ENCODE measurements around the gene PDCD11.
"Not testable (repeated sequence)": the region's sequence is repeated elsewhere in the genome, so short reads cannot be mapped to it uniquely, and the experiment has no call there.

PDCD11 gene

DNA sequence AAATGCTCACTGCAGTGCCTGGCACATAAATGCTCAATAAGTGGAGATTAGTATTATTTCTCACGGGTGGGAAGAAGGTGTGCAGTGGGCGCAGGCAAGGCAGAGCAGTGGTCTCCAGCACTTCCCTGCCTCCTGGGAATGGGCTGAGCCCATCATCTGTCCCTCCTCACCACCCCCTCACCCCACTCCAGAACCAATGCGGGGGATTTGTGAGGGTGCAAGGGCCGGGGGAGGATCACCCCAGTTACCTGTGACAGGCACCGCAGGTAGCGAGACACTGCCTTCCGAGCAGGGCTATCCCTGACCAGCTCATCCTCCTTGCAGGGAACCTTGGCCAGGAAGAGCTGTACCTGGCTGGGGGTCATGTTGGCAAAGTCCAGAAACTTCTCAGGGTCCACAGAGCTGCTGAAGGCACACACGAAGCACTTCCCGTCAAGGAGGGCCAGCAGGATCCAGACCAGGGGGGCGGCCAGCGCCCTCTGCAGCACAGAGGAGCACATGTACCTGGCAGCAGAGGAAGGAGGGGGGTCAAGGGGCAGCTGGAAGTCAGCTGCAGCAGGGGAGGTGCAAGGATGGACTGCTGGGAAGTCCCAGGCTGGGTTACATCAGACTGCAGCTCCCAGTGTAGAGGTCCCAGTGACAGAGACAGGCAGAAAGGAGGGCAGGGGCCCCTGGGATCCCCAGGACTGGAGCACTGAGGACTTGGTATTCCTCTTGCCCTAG lies 79.8 kb downstream of the PDCD11 start:
- DNase-seq (ENCODE audit: low read depth in 2 of 2) = no peak

DNA sequence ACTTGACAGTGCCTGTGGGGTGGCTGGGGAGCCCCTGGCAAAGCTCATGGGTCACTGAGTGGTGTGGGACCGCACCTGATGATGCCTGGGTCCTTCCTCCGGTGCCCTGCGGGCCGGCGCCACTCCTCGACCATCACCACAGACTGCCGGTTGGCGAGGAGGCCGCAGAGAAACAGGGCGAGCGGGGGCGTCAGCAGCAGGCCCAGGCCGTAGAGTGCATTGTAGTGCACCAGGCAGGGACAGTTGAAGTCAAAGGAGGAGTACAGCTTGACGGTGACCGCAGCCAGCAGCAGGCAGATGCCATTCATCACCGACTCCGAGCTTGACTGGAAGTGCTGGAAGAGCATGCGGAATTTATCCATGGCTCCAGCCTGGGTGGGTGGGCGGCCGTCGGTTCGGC lies 82.2 kb downstream of the PDCD11 start:
- DNase-seq (ENCODE audit: low read depth in 2 of 2) = no peak

DNA sequence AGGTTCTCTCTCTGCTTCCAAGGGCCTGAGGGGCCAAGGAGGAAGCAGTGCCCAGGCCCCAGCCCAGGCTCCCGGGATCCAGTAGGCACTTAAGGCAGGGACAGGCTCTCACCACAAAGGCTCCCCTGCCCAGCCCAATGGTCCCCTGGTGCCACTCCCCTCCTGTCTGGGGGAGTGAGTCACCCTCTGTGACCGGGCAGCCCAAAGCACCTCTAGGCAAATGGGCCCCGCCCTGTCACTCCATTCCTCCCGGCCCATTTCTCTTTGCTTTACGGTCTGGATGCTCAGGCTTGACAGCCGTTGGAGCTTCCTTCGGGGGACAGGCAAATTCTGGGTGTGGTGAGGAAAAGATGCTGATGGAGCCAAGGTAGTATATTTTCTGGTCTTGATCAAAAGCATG lies 82.7 kb downstream of the PDCD11 start, which contains the start of gene CALHM3:
TSS of gene CALHM3 (minus strand) at position 106 of the 400 bp plus-strand sequence. CDS start 208 bp downstream, outside the sequence.
- no peak for DNase-seq (ENCODE audit: low read depth in 2 of 2)

DNA sequence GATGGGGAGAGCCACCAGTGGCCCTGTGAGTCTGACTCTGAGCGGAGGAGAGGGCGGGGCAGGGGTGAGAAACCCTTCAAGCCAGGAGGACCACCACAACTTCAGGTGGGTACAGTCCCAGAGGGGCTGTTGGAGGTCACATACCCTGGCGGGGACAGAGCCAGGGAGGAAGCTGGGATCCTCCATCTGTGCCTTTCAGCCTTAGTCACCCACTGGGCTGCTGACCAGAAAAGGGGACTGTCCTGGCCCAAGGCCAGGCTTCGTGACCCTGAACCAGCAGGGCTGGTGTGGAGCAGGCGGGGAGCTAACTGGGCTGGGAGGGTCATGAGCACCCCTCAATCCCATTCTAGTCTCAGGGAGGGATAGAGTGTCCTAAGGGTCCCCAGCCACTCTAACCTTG lies 84.1 kb downstream of the PDCD11 start:
- DNase-seq (ENCODE audit: low read depth in 2 of 2) = no peak

DNA sequence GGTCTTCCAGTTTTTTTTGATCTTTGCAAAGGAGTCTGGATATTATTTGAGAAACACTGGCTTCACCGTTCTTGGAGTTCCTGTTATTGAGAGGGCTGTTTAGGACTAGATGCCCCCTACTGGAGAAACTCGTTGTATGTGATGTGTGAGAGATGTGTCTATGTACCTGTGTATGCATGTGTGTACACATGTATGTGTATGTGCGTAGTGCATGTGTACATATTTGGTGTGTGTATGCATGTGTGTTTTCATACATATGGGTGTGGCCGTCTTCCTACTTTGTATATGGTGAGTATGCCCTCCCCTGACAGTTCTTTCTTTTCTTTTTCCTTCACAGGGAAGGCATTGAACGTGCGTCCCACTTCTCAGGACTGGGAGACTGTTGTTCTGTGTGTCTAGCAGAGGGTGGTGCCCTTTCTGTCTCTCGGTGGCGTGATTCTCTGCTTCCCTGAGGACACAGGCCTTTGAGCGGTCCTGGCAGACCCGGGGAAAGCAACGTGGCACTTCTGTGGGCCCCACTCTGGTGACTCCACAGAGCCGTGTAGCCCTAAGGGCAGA lies 85.6 kb downstream of the PDCD11 start:
- no peak for DNase-seq (ENCODE audit: low read depth in 2 of 2)

DNA sequence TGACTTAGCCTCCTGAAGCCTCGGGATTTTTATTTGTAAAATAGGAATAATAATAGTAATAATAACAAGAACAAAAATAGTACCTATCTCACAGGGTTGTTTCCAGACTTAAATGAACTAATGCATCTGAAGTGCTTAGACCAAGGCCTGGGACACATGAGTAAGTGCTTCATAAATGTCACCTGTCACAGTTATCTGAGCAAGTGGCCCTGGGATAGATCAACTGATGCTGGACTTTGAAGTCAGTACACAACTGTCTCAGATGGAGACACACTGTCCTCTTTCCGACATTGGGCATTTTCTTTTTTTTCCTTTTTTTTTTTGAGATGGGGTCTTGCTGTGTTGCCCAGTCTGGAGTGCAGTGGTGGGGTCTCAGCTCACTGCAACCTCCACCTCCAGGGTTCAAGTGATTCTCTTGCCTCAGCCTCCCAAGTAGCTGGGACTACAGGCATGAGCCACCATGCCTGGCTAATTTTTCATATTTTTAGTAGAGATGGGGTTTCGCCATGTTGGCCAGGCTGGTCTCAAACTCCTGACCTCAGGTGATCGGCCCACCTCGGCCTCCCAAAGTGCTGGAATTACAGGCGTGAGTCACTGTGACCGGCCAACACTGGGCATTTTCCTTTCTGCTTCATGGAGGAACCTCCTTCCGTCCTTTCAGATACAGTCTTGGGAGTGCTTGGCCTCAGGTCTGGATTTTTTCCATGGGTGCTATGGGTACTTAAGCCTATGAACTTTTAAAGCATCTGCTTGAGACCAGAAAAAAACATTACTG lies 90.4 kb downstream of the PDCD11 start:
- DNase-seq (ENCODE audit: low read depth in 2 of 2) = not testable (repeated sequence)

DNA sequence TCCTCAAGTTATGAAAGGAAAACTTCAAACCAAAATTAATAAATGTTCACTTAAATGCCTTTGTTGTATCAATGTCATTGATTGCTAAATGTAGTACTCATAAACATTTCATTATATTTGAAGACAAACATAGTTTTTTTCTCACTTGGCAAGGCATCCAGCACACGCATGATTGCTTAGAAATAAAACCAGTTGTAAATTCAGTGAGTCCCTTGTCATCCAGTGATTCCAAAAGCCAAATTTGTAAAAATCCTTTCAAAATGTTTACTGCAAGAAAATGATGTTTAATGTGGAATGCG lies 90.9 kb downstream of the PDCD11 start:
- no peak for DNase-seq (ENCODE audit: low read depth in 2 of 2)

DNA sequence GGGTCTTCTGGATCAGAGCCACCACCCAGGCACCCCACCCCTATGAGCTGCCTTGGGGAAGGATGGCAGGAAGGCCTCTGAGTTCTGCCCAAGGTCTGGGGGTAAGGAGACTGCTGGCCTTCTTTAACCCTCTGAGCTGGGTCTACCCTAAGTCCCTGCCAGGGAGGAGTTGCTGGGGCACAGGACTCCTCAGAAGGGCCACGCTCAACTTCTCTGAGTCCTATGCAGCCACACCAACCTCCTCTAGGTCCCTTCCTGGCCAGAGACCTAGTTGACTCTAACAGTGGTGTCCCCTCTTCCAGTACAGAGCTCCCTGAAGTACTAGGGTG lies 94.5 kb downstream of the PDCD11 start:
- DNase-seq (ENCODE audit: low read depth in 2 of 2) = no peak

DNA sequence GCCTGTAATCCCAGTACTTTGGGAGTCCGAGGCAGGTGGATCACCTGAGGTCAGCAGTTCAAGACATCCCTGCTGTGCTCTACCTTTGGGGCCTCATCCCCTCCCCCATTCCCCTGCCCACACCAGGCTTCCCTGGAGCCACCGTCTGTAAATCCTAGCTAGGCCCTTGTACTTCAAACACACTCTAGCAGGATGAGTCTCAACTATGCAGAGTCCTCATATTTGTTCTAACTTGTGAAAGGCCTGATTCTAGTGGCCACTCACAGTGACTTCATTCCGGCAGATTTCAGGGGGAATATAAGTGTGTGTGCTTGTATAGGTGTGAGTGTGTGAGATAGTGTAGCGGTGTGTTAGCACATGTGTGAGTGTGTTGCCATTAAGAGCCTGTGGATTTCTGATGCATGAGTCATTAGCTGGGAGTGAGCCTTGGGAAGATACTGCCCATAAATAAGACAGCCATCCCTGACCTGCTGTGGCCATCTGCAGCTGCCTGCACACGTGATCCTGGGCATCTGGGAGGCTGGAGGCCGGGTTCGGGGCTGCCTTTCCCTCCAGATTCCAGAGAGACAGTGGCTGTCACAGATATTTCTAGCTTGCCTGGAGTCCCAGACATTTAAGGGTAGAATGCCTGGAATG lies 95.4 kb downstream of the PDCD11 start:
- no peak for DNase-seq (ENCODE audit: low read depth in 2 of 2)

DNA sequence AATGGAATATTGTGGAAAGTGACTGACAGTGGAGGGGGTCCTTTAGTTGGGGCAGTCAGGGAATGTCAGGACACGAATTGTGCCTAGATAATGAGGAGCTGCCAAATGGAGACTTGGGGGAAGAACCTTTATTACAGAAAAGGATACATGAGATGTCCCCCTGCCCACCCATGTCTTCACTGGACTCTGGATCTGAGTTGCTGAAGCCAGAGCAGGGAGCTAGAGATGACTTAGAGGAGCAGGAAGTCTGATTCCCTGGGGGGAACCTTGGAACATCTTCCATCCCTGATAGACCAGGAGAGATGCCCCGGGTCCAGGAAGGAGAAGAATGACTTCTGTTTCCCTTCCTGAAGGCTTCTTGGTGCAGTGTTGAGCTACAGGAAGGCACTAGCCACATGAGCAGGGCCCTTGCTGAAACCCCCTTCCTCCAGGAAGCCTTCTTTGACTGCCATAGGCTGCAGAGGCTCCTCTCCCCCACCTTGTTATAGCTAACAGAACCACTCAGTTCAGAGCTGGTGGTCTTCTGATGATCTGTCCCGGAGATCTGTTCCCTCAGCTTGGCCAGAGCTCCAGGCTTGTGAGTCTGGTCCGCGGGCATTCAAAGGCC lies 96.3 kb downstream of the PDCD11 start:
- DNase-seq (ENCODE audit: low read depth in 2 of 2) = no peak

DNA sequence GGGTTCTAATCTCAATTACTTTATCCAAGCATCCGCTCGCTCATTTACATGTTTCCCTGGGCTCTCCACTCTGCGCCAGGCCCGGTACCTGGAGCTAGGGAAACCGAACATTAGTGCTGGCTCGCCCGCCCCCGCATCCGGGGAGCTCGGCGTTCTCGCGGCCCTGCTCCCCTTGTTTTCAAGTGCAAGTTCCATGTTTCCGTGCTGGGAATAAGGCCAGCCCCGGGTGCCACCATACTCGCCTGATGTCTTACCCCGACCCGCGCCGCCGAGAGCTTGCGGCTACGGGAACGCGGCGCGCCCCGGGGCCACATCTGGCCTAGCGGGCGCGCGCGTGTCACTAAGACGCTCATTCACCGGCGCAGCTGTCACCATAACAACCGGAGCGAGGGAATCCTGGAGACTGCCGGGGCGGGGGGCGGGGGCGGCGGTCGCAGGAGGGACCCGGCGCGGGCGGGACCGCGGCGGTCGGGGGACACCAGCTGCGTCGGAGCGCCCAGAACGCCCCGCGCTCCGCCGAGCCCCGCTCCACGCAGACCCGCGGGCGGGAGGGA lies 97.0 kb downstream of the PDCD11 start, which contains the start of gene NEURL1:
TSS of gene NEURL1 (plus strand) at position 344 of the 554 bp plus-strand sequence. CDS start 683 bp downstream, outside the sequence.
- no peak for DNase-seq (ENCODE audit: low read depth in 2 of 2)

DNA sequence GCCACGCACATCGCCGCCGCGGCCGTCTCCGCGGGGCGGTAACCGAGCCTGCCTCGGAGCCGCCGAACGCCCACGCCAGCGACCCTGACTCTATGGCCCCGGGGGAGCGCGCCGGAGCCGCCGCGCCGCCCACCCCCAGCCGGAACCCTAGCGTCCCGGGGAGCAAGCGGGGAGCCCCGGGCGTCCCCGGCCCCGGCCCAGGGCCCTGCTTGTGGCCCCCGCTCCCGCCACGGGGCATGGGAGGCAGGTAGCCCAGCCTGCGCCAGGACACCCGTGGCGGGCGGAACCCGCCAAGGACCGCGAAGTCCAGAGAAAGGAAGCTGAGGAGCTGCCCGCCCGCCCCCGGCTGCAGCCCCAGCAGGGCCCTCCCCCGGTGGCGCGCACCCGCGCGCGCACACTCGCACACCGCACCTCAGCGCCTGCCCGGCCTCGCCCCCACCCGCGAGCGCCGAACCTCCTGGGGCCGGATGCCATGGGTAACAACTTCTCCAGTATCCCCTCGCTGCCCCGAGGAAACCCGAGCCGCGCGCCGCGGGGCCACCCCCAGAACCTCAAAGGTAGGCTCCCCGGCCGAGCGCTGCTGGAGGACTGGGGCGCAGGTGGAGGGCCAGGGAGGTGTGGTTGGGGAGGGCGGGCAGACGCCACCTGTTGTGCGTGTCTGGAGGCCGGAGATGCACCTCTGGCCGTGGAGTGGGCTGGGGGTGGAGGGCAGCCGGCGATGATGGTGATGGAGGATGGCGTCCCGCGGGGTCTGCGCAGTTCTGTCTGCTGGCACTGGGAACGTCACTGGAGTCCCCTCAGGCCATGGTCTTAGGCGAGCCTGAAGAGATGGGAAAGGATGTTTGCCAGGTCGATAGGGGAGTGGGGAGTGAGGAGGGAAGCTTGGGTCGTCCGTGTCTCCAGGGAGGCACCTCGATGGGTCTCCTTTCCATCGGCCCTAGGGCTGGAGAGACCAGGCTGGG lies 97.8 kb downstream of the PDCD11 start:
- DNase-seq (ENCODE audit: low read depth in 2 of 2) = no peak

DNA sequence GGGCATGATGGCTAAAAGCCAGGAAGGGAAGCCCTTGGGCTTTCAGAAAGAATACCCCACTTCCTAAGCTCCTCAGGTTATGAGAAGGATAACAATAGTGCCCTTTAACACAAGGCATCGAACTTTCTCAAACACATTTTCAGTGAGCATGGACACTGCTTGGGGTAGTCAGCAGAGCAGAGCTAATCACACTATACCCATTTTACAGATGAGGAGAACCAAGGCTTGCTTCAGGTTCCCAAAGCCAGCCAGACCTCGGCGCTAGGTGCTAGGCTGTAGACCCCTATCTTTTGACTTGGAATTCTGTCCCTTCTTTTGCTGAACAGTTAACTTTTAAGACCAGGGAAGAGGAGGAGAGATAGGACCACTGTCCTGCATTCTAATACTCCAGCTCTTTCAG lies 98.9 kb downstream of the PDCD11 start:
- no peak for DNase-seq (ENCODE audit: low read depth in 2 of 2)

Measured in stimulated activated CD8-positive, alpha-beta memory T cell treated with anti-CD3 and anti-CD28 coated beads, Interleukin-7, amount 100 ng/mL, for 4 hours (primary cell).